ENCODE results near the gene KRTAP5-1.

The KRTAP5-1 gene

GRCh38 chr11:1549338-1550330 is 35.4 kb downstream of the KRTAP5-1 start:
- Histone ChIP-seq H3K27ac (replicated peaks) (no peak overlapping the region), H3K4me3 (replicated peaks; ENCODE audit: insufficient read depth, low read length) (no peak overlapping the region), H3K27me3 (ENCODE audit: insufficient read depth, poor library complexity, severe bottlenecking) (peaks cover 38% of the 10 kb centered on the region)
- no peak for DNase-seq (ENCODE audit: low read depth in 1 of 2, low spot score in 1 of 2)
- no peak for TF ChIP-seq SPI1 (IDR thresholded peaks at IDR 0.05; ENCODE audit: borderline replicate concordance, low read depth)
- no peak for TF ChIP-seq GABPA (IDR thresholded peaks at IDR 0.05; ENCODE audit: low read depth)
- TF ChIP-seq, protein P1, sequence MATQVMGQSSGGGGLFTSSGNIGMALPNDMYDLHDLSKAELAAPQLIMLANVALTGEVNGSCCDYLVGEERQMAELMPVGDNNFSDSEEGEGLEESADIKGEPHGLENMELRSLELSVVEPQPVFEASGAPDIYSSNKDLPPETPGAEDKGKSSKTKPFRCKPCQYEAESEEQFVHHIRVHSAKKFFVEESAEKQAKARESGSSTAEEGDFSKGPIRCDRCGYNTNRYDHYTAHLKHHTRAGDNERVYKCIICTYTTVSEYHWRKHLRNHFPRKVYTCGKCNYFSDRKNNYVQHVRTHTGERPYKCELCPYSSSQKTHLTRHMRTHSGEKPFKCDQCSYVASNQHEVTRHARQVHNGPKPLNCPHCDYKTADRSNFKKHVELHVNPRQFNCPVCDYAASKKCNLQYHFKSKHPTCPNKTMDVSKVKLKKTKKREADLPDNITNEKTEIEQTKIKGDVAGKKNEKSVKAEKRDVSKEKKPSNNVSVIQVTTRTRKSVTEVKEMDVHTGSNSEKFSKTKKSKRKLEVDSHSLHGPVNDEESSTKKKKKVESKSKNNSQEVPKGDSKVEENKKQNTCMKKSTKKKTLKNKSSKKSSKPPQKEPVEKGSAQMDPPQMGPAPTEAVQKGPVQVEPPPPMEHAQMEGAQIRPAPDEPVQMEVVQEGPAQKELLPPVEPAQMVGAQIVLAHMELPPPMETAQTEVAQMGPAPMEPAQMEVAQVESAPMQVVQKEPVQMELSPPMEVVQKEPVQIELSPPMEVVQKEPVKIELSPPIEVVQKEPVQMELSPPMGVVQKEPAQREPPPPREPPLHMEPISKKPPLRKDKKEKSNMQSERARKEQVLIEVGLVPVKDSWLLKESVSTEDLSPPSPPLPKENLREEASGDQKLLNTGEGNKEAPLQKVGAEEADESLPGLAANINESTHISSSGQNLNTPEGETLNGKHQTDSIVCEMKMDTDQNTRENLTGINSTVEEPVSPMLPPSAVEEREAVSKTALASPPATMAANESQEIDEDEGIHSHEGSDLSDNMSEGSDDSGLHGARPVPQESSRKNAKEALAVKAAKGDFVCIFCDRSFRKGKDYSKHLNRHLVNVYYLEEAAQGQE (IDR thresholded peaks at IDR 0.05; ENCODE audit: insufficient replicate concordance, low read depth): no peak
- TF ChIP-seq CTCF (IDR thresholded peaks at IDR 0.05; ENCODE audit: insufficient read depth, low read length): no peak
- TF ChIP-seq POLR2AphosphoS5 (IDR thresholded peaks at IDR 0.05; ENCODE audit: low read depth): no peak

- peak in 1 of 2 experiments; percentile 38 for DNase-seq (ENCODE audit: low read depth in 1 of 2, low spot score in 1 of 2)
- Histone ChIP-seq H3K4me3 (replicated peaks; ENCODE audit: insufficient read depth, low read length) (peak overlapping the region; percentile 20), H3K27ac (replicated peaks) (no peak overlapping the region), H3K27me3 (ENCODE audit: insufficient read depth, poor library complexity, severe bottlenecking) (peaks cover 42% of the 10 kb centered on the region)
- TF ChIP-seq SPI1 (IDR thresholded peaks at IDR 0.05; ENCODE audit: borderline replicate concordance, low read depth) (no peak), CTCF (IDR thresholded peaks at IDR 0.05; ENCODE audit: insufficient read depth, low read length) (no peak), GABPA (IDR thresholded peaks at IDR 0.05; ENCODE audit: low read depth) (no peak), POLR2AphosphoS5 (IDR thresholded peaks at IDR 0.05; ENCODE audit: low read depth) (no peak)
Observed at GRCh38 chr11:1548221-1549070, 36.6 kb downstream of the KRTAP5-1 start.

DNA sequence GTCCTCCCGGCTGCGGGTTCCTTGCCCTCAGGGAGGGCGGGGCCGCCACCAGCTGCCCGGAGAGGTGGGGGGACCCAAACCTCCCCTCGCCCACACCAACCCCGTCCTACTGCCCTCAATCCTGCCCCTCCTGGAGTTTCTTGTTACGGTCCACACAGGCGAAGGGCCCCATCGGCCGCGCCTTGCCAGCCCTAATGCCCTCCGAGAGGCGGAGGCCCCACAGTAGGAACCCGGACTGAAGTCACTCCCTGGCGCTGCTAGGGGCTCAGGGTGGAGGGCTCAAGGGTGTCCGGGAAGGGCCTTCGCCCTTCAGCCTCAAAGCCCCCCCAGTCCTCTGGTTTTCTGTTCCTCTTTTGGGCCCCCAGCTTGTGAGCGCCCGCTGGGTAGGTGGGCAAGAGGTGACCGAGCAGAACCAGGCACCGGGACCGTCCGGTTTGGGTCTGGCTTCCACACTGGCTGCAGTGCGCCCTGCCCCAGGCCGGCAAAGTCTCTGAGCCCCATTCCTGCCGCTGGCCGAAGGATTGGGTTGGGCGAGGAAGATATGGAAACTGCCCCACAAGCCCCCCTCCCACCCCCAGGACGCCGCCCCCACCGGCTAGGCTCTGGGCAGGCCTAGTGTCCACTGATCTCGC is 37.5 kb downstream of the KRTAP5-1 start:
- H3K27ac ChIP-seq (replicated peaks): no peak overlapping the region
- no peak overlapping the region for H3K4me3 ChIP-seq (replicated peaks; ENCODE audit: insufficient read depth, low read length)
- H3K27me3 ChIP-seq (ENCODE audit: insufficient read depth, poor library complexity, severe bottlenecking): peaks cover 44% of the 10 kb centered on the region
- TF ChIP-seq, protein P1 (IDR thresholded peaks at IDR 0.05; ENCODE audit: insufficient replicate concordance, low read depth): no peak
- TF ChIP-seq GABPA (IDR thresholded peaks at IDR 0.05; ENCODE audit: low read depth) (no peak), SPI1 (IDR thresholded peaks at IDR 0.05; ENCODE audit: borderline replicate concordance, low read depth) (no peak), CTCF (IDR thresholded peaks at IDR 0.05; ENCODE audit: insufficient read depth, low read length) (no peak), POLR2AphosphoS5 (IDR thresholded peaks at IDR 0.05; ENCODE audit: low read depth) (no peak)
- DNase-seq (ENCODE audit: low read depth in 1 of 2, low spot score in 1 of 2): no peak
